ENCODE measurements around the gene VPS26A.

The VPS26A gene

GRCh38 chr10:69216577-69217118, 92.7 kb downstream of the VPS26A start:
- H3K27ac ChIP-seq (ENCODE audit: insufficient read depth, low read length, poor library complexity, severe bottlenecking), result no peak overlapping the region
- no peak for DNase-seq

GRCh38 chr10:69217119-69217754, 93.3 kb downstream of the VPS26A start:
- no peaks in the 10 kb centered on the region for H3K9me3 ChIP-seq (ENCODE audit: control insufficient read depth, low read length)
- no peaks in the 10 kb centered on the region for H3K27me3 ChIP-seq (replicated peaks; ENCODE audit: control insufficient read depth, insufficient read depth, low read length, poor library complexity, severe bottlenecking)
- H3K4me3 ChIP-seq (ENCODE audit: insufficient read depth, low read depth, low read length, poor library complexity, severe bottlenecking), result no peak overlapping the region
- no peak overlapping the region for H3K27ac ChIP-seq (ENCODE audit: insufficient read depth, low read length, poor library complexity, severe bottlenecking)
- H3K4me1 ChIP-seq (ENCODE audit: control insufficient read depth, insufficient read depth, low read length, poor library complexity, severe bottlenecking), result peaks cover 14% of the 10 kb centered on the region
- DNase-seq, result no peak
- H3K36me3 ChIP-seq (ENCODE audit: control insufficient read depth, insufficient read depth, low read length), result no peaks in the 10 kb centered on the region

More at GRCh38 chr10:69216577-69217118, 92.7 kb downstream of the VPS26A start:
- Histone ChIP-seq H3K4me3 (ENCODE audit: insufficient read depth, low read depth, low read length, poor library complexity, severe bottlenecking) (no peak overlapping the region), H3K9me3 (ENCODE audit: control insufficient read depth, low read length) (no peaks in the 10 kb centered on the region), H3K4me1 (ENCODE audit: control insufficient read depth, insufficient read depth, low read length, poor library complexity, severe bottlenecking) (peaks cover 9% of the 10 kb centered on the region), H3K27me3 (replicated peaks; ENCODE audit: control insufficient read depth, insufficient read depth, low read length, poor library complexity, severe bottlenecking) (no peaks in the 10 kb centered on the region), H3K36me3 (ENCODE audit: control insufficient read depth, insufficient read depth, low read length) (no peaks in the 10 kb centered on the region)

- Histone ChIP-seq H3K27ac (ENCODE audit: insufficient read depth, low read length, poor library complexity, severe bottlenecking) (no peak overlapping the region), H3K36me3 (ENCODE audit: control insufficient read depth, insufficient read depth, low read length) (no peaks in the 10 kb centered on the region), H3K4me3 (ENCODE audit: insufficient read depth, low read depth, low read length, poor library complexity, severe bottlenecking) (no peak overlapping the region), H3K4me1 (ENCODE audit: control insufficient read depth, insufficient read depth, low read length, poor library complexity, severe bottlenecking) (peaks cover 19% of the 10 kb centered on the region), H3K9me3 (ENCODE audit: control insufficient read depth, low read length) (no peaks in the 10 kb centered on the region), H3K27me3 (replicated peaks; ENCODE audit: control insufficient read depth, insufficient read depth, low read length, poor library complexity, severe bottlenecking) (no peaks in the 10 kb centered on the region)
- no peak for DNase-seq
Observed at GRCh38 chr10:69218831-69219230, 94.9 kb downstream of the VPS26A start.

- H3K27me3 ChIP-seq (replicated peaks; ENCODE audit: control insufficient read depth, insufficient read depth, low read length, poor library complexity, severe bottlenecking), result no peaks in the 10 kb centered on the region
- H3K36me3 ChIP-seq (ENCODE audit: control insufficient read depth, insufficient read depth, low read length), result no peaks in the 10 kb centered on the region
- H3K4me1 ChIP-seq (ENCODE audit: control insufficient read depth, insufficient read depth, low read length, poor library complexity, severe bottlenecking), result peaks cover 27% of the 10 kb centered on the region
- no peaks in the 10 kb centered on the region for H3K9me3 ChIP-seq (ENCODE audit: control insufficient read depth, low read length)
- no peak within 1 kb of the TSS for H3K27ac ChIP-seq (ENCODE audit: insufficient read depth, low read length, poor library complexity, severe bottlenecking)
- no peak within 1 kb of the TSS for H3K4me3 ChIP-seq (ENCODE audit: insufficient read depth, low read depth, low read length, poor library complexity, severe bottlenecking)
- no peak for DNase-seq
Observed at GRCh38 chr10:69220041-69220451, 96.1 kb downstream of the VPS26A start, which contains the start of gene HKDC1. TSS of gene HKDC1 (plus strand) at chr10:69220332. CDS start at chr10:69220436, 104 bp downstream.

- Histone ChIP-seq H3K36me3 (ENCODE audit: control insufficient read depth, insufficient read depth, low read length) (no peaks in the 10 kb centered on the region), H3K4me1 (ENCODE audit: control insufficient read depth, insufficient read depth, low read length, poor library complexity, severe bottlenecking) (peaks cover 29% of the 10 kb centered on the region), H3K27ac (ENCODE audit: insufficient read depth, low read length, poor library complexity, severe bottlenecking) (no peak overlapping the region), H3K27me3 (replicated peaks; ENCODE audit: control insufficient read depth, insufficient read depth, low read length, poor library complexity, severe bottlenecking) (no peaks in the 10 kb centered on the region), H3K9me3 (ENCODE audit: control insufficient read depth, low read length) (no peaks in the 10 kb centered on the region), H3K4me3 (ENCODE audit: insufficient read depth, low read depth, low read length, poor library complexity, severe bottlenecking) (no peak overlapping the region)
- DNase-seq, result no peak
Observed at GRCh38 chr10:69220507-69220906, 96.5 kb downstream of the VPS26A start.

Data from effector memory CD4-positive, alpha-beta T cell (primary cell).